Stimulated activated CD4-positive, alpha-beta T cell treated with anti-CD3 and anti-CD28 coated beads, Interleukin-2, amount 100 ng/mL, for 48 hours (primary cell): ENCODE results near the gene FGF22.
A peak's percentile ranks its signal among the peaks of the same experiment; 100 is the strongest.
"Not testable (repeated sequence)": the region's sequence is repeated elsewhere in the genome, so short reads cannot be mapped to it uniquely, and the experiment has no call there.

Source experiments
- DNase-seq, 2 donors: peaks; one replicate each; pipeline ENCODE4 v3.0.0-alpha.2; 2020

FGF22 gene

GRCh38 chr19:639253-640160 lies at the start of gene FGF22:
TSS of gene FGF22 (plus strand) at chr19:639879. CDS start at chr19:639926, 47 bp downstream.
- DNase-seq, result peak; percentile 95 to 96

- DNase-seq, result no peak
Observed at GRCh38 chr19:590396-590745, 49.3 kb upstream of the FGF22 start.

- no peak for DNase-seq
Observed at GRCh38 chr19:590750-591098, 49.0 kb upstream of the FGF22 start.

GRCh38 chr19:591099-591958 lies 48.4 kb upstream of the FGF22 start:
- no peak for DNase-seq

- DNase-seq, result no peak
Observed at GRCh38 chr19:592101-592500, 47.6 kb upstream of the FGF22 start.

GRCh38 chr19:593055-593454 lies 46.6 kb upstream of the FGF22 start:
- DNase-seq, result no peak

- no peak for DNase-seq
Observed at GRCh38 chr19:593505-593904, 46.2 kb upstream of the FGF22 start.

GRCh38 chr19:594265-594870 lies 45.3 kb upstream of the FGF22 start:
- DNase-seq, result no peak

- DNase-seq, result no peak
Observed at GRCh38 chr19:595326-596262, 44.1 kb upstream of the FGF22 start.

- no peak for DNase-seq
Observed at GRCh38 chr19:596263-596655, 43.4 kb upstream of the FGF22 start.

- DNase-seq, result no peak
Observed at GRCh38 chr19:597406-598315, 42.0 kb upstream of the FGF22 start.

GRCh38 chr19:601310-601709 lies 38.4 kb upstream of the FGF22 start:
- no peak for DNase-seq

- DNase-seq, result no peak
Observed at GRCh38 chr19:601790-602189, 37.9 kb upstream of the FGF22 start.

GRCh38 chr19:602391-603301 lies 37.0 kb upstream of the FGF22 start:
- no peak for DNase-seq

GRCh38 chr19:603302-603639 lies 36.4 kb upstream of the FGF22 start:
- not testable (repeated sequence) for DNase-seq

- not testable (repeated sequence) for DNase-seq
Observed at GRCh38 chr19:603779-604178, 35.9 kb upstream of the FGF22 start.

GRCh38 chr19:604355-604754 lies 35.3 kb upstream of the FGF22 start:
- peak; percentile 37 to 60 for DNase-seq

GRCh38 chr19:605061-605971 lies 34.4 kb upstream of the FGF22 start:
- DNase-seq, result not testable (repeated sequence)
